ENCODE measurements around the gene ENGASE.

GRCh38 chr17:79088997-79089328 is 14.3 kb downstream of the ENGASE start:
- no peak for TF ChIP-seq CTCF (conservative IDR thresholded peaks at IDR 0.05 in 1 of 2, IDR thresholded peaks at IDR 0.05 in 1 of 2; ENCODE audit: low read depth in 1 of 2, low read length in 2 of 2)
- no peak for TF ChIP-seq EZH2 (IDR thresholded peaks at IDR 0.05; ENCODE audit: low read length, missing control alignments)
